NCI-H524 (cell line): ENCODE measurements around the gene OR52B2.

ENCODE experiments used
- DNase-seq, 2 experiments: peaks; one replicate each; lab custom pipeline; 2025; lab: John Stamatoyannopoulos, UW

OR52B2 gene

DNA sequence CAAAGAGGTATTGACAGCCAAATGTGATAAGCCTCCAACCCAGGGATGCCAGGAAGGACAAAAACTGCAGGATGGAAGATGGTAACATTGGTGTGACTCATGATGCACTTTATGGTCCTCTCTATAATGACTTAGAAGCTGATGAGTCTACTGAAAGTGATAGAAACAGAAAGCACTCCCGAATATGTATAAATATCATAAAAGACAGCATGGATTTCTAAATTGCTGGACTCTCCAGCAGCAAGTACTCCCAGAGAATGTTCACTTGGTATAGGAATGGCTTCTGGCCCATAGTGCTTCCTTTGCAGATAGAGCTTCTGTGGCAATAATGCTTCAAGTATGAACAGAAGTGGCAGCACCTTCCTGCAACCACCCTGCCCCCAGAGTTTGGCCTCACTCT lies at the start of gene OR52B2:
OR52B2 (minus strand) TSS at position 101 of the 400 bp plus-strand sequence; CDS start at position 101, 0 bp downstream.
- DNase-seq = no peak

DNA sequence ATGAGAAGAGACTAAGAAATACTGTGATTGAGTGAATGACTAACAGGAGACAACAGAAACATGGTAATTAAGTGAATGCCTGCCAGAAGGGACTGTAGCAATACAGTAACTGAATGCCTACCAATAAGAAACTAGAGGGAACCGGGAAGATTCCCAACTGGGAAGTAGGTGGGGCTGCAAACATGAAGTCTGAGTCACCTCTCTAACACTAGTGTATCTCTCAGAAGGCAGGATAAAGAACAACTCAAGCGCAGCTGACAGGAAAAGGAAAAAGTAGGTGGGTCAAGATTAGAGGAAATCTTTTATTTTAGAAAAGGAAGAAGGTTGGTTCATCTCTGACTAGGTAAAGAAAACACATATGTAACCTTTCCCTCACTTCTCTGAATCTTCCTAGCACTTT lies 49.2 kb upstream of the OR52B2 start:
- no peak for DNase-seq

- no peak for DNase-seq
Measured at GRCh38 chr11:6217722-6218121, 47.6 kb upstream of the OR52B2 start.

DNA sequence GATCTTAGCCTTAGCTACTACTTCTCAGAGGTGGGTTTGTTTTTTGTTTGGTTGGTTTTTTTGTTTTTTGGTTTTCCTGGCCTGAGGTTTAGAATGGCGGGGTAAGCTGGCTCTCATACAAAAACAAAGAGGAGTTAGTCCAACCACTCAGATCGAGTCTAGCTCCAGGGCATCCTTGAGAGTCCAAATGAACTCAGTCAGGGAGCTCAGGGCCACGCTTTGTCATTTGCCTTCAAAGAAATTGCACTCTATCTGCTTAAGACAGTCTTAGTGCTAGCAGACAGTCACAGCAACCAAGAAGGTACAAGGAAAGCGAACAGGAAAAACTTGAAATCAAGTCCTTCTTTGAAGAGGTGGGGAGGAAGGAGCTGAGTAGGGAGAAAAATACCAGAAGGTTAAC lies 46.4 kb upstream of the OR52B2 start:
- no peak for DNase-seq

DNA sequence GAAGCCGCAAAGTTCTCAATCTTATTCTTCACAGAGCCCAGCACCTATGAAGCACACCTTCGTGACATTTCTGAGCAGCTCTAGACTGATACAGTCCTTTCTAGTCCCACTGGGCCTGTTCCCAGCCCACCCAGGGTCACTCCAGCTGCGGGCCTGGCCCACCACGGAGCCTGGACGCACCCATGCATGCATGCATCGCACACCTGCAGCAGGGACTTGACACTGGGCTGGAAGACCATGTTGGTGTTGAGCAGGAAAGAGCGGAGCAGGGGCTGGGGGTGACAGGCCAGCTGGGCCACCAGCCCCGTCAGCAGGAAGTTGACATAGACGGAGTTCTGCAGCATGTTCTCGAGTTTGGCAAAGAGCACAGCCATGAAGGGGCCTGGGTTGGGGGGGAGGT lies 44.4 kb upstream of the OR52B2 start:
- no peak for DNase-seq

GRCh38 chr11:6210274-6210955 lies 40.3 kb upstream of the OR52B2 start:
- no peak for DNase-seq

GRCh38 chr11:6209801-6210200 lies 39.7 kb upstream of the OR52B2 start:
- no peak for DNase-seq

GRCh38 chr11:6206456-6207180 lies 36.5 kb upstream of the OR52B2 start:
- no peak for DNase-seq

- no peak for DNase-seq
Measured at GRCh38 chr11:6205366-6205765, 35.2 kb upstream of the OR52B2 start, which contains the start of gene C11orf42. Gene C11orf42 (plus strand): TSS chr11:6205557. CDS start chr11:6205616, 59 bp downstream.

- no peak for DNase-seq
Measured at GRCh38 chr11:6204706-6205105, 34.6 kb upstream of the OR52B2 start.

DNA sequence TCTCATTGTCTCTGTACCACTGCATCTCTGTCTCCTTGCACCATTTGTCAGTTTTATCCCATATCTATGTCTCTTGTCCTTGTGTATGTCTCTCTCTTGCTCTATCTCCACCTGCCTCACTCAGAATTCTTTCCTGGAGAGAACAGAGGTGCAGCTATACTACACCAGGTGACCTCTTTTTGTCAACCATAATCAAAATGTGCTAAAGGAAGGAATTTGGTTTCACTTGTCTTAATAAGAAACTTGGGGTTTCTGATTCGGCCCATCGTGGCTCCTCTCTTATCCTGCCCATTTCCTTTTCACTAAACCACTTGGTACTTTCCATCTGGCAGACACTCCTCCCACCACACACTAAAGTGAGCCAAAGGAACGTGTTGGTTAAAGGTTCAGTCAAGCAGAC lies 33.2 kb upstream of the OR52B2 start:
- DNase-seq = no peak

- no peak for DNase-seq
Measured at GRCh38 chr11:6202041-6202440, 31.9 kb upstream of the OR52B2 start.

DNA sequence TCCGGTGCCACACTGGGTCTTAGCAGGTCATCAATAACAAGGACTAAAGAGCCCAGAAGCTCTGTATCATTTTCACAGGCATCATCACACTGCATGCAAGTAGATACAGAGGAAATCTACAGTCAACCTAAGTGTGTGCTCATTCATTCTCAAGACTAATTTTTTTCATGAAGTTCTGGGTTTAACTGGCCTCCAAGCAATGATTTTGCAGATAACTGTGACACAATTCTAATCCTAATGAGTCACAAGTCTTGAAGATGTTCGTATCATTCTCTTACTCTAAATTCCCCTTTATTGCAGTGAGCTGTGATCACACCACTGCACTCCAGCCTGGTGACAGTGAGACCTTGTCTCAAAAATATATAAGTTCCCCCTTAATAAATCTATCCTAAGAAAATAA lies 31.4 kb upstream of the OR52B2 start:
- no peak for DNase-seq

DNA sequence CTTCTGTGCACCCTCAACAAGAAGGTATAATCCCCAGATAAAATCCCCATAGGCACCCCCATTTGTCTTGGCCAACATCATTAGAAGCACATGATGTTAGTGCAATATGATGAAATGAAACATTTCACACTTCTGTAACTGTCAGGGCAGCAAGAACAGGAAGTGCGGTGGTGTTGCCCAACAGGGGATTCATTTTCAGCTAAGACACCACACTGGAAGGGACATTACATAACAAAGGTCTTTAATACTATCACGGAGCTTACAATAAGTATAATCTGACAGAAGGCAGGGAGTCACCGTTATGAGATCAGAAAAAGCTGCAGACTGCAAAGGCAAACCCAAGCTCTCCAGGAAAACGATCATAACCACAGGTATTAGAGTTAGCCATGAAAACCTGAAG lies 30.8 kb upstream of the OR52B2 start:
- DNase-seq = no peak

DNA sequence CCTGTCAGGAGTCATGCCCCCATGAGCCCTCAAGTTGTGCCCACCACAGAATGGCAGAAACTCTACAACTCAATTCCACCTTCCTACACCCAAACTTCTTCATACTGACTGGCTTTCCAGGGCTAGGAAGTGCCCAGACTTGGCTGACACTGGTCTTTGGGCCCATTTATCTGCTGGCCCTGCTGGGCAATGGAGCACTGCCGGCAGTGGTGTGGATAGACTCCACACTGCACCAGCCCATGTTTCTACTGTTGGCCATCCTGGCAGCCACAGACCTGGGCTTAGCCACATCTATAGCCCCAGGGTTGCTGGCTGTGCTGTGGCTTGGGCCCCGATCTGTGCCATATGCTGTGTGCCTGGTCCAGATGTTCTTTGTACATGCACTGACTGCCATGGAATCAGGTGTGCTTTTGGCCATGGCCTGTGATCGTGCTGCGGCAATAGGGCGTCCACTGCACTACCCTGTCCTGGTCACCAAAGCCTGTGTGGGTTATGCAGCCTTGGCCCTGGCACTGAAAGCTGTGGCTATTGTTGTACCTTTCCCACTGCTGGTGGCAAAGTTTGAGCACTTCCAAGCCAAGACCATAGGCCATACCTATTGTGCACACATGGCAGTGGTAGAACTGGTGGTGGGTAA lies 29.2 kb upstream of the OR52B2 start, which contains the start of gene OR52W1:
OR52W1 (plus strand) TSS at position 51 of the 637 bp plus-strand sequence; CDS start at position 51, 0 bp downstream.
- no peak for DNase-seq

GRCh38 chr11:6197466-6198200 lies 27.5 kb upstream of the OR52B2 start:
- no peak for DNase-seq

GRCh38 chr11:6196396-6196795 lies 26.3 kb upstream of the OR52B2 start:
- no peak for DNase-seq

DNA sequence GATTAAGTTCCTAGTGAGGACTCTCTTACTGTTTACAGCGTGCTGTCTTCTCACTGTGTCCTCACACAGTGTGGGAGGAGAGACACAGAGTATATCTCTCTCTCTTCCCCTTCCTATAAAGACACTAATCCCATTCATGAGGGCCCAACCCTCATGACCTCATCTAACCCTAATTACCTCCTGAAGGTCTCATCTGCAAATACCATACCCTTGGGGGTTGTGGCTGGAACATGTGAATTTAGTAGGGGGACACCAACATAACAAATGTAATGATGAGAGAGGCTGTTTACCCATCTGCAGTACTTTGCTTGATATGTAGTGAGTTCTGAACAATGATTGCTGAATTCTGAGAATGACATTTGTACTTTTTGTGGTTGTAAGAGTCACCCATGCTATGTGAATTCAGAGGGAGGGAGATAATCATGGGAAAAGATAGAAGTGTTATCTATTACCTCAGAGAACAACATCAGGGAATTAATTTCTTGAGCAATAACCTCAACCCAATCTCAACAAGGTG lies 24.0 kb upstream of the OR52B2 start:
- DNase-seq = no peak

- no peak for DNase-seq
Measured at GRCh38 chr11:6191742-6192141, 21.6 kb upstream of the OR52B2 start.

GRCh38 chr11:6175440-6175839 lies 5.3 kb upstream of the OR52B2 start:
- no peak for DNase-seq

DNA sequence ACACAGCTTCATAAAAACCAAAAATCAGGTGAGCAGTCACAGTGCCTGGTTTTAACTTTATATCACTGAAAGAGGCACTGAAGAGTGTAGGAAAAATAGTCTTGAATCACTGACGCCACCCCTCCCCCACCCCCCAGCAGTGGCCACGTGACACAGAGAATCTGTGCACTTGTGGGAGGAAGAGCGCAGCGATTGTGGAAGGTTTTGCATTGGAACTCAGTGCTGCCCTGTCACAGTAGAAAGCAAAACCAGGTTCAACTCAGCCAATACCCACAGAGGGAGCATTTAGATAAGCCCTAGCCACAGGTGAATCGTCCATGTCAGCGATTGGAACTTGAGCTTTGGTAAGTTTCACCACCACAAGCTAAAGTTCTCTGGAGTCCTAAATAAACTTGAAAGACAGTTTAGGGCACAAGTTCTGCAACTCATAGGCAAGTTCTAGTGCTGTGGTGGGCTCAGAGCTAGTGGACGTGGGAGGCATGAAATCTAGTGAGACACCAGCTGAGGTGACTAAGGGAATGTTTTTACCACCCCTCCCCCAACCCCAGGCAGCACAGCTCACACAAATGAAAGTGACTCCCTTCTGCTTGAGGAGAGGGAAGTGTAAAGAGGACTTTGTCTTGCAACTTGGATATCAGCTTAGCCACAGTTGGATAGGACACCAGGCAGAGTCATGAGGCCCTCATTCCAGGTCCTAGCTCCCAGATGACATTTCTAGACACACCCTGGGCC lies 13.3 kb downstream of the OR52B2 start:
- no peak for DNase-seq
